SK-N-SH treated with all-trans-retinoic acid at 6 μM for 48 hours (cell line): Measurements from ENCODE around the gene NOS3.

ENCODE experiments used
- ATAC-seq: fragments of 200-7000 bp; cut with Tn5 transposase; 3 replicates; pipeline ENCODE4 v1.9.1; 2020; ENCODE audit warnings: mild to moderate bottlenecking, moderate library complexity
- BACH2 ChIP-seq: fragments of 250-450 bp; sonication (Bioruptor Pico); IDR thresholded peaks from 2 replicates; pipeline ENCODE4 v1.9.0; 2021; ENCODE audit warnings: mild to moderate bottlenecking, borderline replicate concordance
- CREB5 ChIP-seq: fragments of 250-450 bp; sonication (Bioruptor Pico); IDR thresholded peaks from 2 replicates; pipeline ENCODE4 v1.5.1; 2020; ENCODE audit warnings: low read depth, mild to moderate bottlenecking, moderate library complexity
- CSDC2 ChIP-seq: fragments of 250-450 bp; sonication (Bioruptor Pico); IDR thresholded peaks from 2 replicates; pipeline ENCODE4 v1.5.0; 2020; ENCODE audit warnings: mild to moderate bottlenecking, moderate library complexity
- CSRNP3 ChIP-seq: fragments of 250-450 bp; sonication (Bioruptor Pico); IDR thresholded peaks from 2 replicates; pipeline ENCODE4 v1.5.1; 2021; ENCODE audit warnings: mild to moderate bottlenecking, moderate library complexity
- ESRRG ChIP-seq: fragments of 250-450 bp; sonication (Bioruptor Pico); IDR thresholded peaks from 2 replicates; pipeline ENCODE4 v1.6.1; 2021; ENCODE audit warnings: mild to moderate bottlenecking
- GLIS3 ChIP-seq: fragments of 250-450 bp; sonication (Bioruptor Pico); IDR thresholded peaks from 2 replicates; pipeline ENCODE4 v1.5.0; 2020; ENCODE audit warnings: mild to moderate bottlenecking, moderate library complexity
- ISL1 ChIP-seq: fragments of 250-450 bp; sonication (Bioruptor Pico); IDR thresholded peaks from 2 replicates; pipeline ENCODE4 v2.1.2; 2022; ENCODE audit warnings: mild to moderate bottlenecking, moderate library complexity
- OSR1 ChIP-seq: fragments of 250-450 bp; sonication (Bioruptor Pico); IDR thresholded peaks from 2 replicates; pipeline ENCODE4 v1.8.0; 2022; ENCODE audit warnings: moderate library complexity, mild to moderate bottlenecking, inconsistent platforms
- POU6F1 ChIP-seq: fragments of 250-450 bp; sonication (Bioruptor Pico); IDR thresholded peaks from 2 replicates; pipeline ENCODE4 v1.8.0; 2021; ENCODE audit warnings: low read depth, mild to moderate bottlenecking, moderate library complexity, borderline replicate concordance
- PPARA ChIP-seq: fragments of 250-450 bp; sonication (Bioruptor Pico); IDR thresholded peaks from 2 replicates; pipeline ENCODE4 v1.5.0; 2020; ENCODE audit warnings: mild to moderate bottlenecking, borderline replicate concordance
- RARB ChIP-seq: fragments of 250-450 bp; sonication (Bioruptor Pico); IDR thresholded peaks from 2 replicates; pipeline ENCODE4 v1.8.0; 2021; ENCODE audit warnings: mild to moderate bottlenecking, moderate library complexity
- SNAI2 ChIP-seq: fragments of 250-450 bp; sonication (Bioruptor Pico); IDR thresholded peaks from 2 replicates; pipeline ENCODE4 v1.5.0; 2020; ENCODE audit warnings: mild to moderate bottlenecking, moderate library complexity
- TCF4 ChIP-seq: fragments of 250-450 bp; sonication (Bioruptor Pico); IDR thresholded peaks from 2 replicates; pipeline ENCODE4 v1.8.0; 2021; ENCODE audit warnings: mild to moderate bottlenecking, moderate library complexity, borderline replicate concordance
- TOX ChIP-seq: fragments of 250-450 bp; sonication (Bioruptor Pico); IDR thresholded peaks from 2 replicates; pipeline ENCODE4 v1.8.0; 2021; ENCODE audit warnings: mild to moderate bottlenecking, moderate library complexity, borderline replicate concordance
- ZFP30 ChIP-seq: fragments of 450-650 bp; formaldehyde crosslinking; IDR thresholded peaks from 2 replicates; pipeline ENCODE4 v1.5.0; 2022; ENCODE audit warnings: mild to moderate bottlenecking, moderate library complexity
- ZNF565 ChIP-seq: fragments of 450-650 bp; formaldehyde crosslinking; conservative IDR thresholded peaks from 2 replicates; pipeline ENCODE4 v1.5.0; 2020; ENCODE audit warnings: low read depth, mild to moderate bottlenecking, moderate library complexity
- ZNF70 ChIP-seq: fragments of 450-650 bp; formaldehyde crosslinking; IDR thresholded peaks from 2 replicates; pipeline ENCODE4 v1.5.0; 2020; ENCODE audit warnings: mild to moderate bottlenecking, moderate library complexity
- ZNF8 ChIP-seq: fragments of 450-650 bp; formaldehyde crosslinking; IDR thresholded peaks from 2 replicates; pipeline ENCODE4 v1.5.0; 2020; ENCODE audit warnings: mild to moderate bottlenecking, moderate library complexity
- TF ChIP-seq, protein P1 (sequence below): fragments of 250-450 bp; sonication (Bioruptor Pico); IDR thresholded peaks from 2 replicates; pipeline ENCODE4 v1.5.0; 2020; ENCODE audit warnings: mild to moderate bottlenecking, moderate library complexity

Gene NOS3

GRCh38 chr7:150998341-150998740 is 7.5 kb downstream of the NOS3 start:
- TF ChIP-seq RARB (CRISPR knock-in tag) (no peak), CSDC2 (no peak), ZFP30 (CRISPR knock-in tag) (no peak)
- no peak for ATAC-seq

DNA sequence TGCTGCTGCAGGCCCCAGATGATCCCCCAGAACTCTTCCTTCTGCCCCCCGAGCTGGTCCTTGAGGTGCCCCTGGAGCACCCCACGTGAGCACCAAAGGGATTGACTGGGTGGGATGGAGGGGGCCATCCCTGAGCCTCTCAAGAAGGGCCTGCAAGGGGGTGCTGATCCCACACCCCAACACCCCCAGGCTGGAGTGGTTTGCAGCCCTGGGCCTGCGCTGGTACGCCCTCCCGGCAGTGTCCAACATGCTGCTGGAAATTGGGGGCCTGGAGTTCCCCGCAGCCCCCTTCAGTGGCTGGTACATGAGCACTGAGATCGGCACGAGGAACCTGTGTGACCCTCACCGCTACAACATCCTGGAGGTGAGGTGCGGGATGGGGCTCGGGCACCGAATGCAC is 8.2 kb downstream of the NOS3 start:
- no peak for ATAC-seq
- no peak for TF ChIP-seq TCF4 (CRISPR knock-in tag)
- TF ChIP-seq TOX = no peak
- no peak for TF ChIP-seq CSRNP3
- TF ChIP-seq ESRRG = no peak

DNA sequence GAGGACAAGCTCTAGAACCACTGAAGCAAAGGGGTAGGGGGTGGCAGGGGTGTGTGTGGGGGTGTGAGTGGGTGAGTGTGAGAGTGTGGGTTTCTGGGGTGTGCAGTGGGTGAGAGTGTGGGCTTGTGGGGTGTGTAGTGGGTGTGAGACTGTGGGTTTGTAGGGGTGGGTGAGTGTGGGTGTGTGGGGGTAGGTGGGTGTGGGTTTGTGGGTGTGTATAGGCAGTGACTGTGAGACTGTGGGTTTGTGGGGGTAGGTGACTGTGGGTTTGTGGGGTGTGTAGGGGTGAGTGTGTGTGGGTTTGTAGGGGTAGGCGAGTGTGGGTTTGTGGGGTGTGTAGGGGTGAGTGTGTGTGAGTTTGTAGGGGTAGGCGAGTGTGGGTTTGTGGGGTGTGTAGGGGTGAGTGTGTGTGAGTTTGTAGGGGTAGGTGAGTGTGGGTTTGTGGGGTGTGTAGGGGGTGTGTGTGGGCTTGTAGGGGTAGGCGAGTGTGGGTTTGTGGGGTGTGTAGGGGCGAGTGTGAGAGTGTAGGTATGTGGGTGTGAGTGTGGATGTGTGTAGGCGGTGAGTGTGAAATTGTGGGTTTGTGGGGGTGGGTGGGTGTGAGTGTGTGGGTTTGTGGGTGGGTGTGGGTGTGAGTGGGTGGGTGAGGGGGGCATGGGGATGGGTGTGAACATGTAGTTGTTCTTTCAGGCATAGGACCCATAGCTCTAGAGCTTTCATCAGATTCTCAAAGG is 8.8 kb downstream of the NOS3 start:
- no peak for ATAC-seq
- no peak for TF ChIP-seq PPARA (CRISPR knock-in tag)
- TF ChIP-seq CSDC2 = no peak
- no peak for TF ChIP-seq BACH2 (CRISPR knock-in tag)
- TF ChIP-seq OSR1 (CRISPR knock-in tag) = no peak
- no peak for TF ChIP-seq TOX
- TF ChIP-seq RARB (CRISPR knock-in tag) = no peak
- TF ChIP-seq ZNF70 = no peak
- no peak for TF ChIP-seq ZNF8
- no peak for TF ChIP-seq ZFP30 (CRISPR knock-in tag)
- no peak for TF ChIP-seq ZNF565 (CRISPR knock-in tag)
- TF ChIP-seq CSRNP3 = no peak
- TF ChIP-seq CREB5 (CRISPR knock-in tag) = no peak
- TF ChIP-seq ESRRG = no peak

- ATAC-seq = no peak
- no peak for TF ChIP-seq POU6F1 (CRISPR knock-in tag)
Observed at GRCh38 chr7:151000897-151001495, 10.2 kb downstream of the NOS3 start.

- TF ChIP-seq GLIS3 (CRISPR knock-in tag) (no peak), ESRRG (no peak), ZNF8 (no peak), ZNF70 (no peak), SNAI2 (no peak), ISL1 (CRISPR knock-in tag) (no peak), TOX (no peak), OSR1 (CRISPR knock-in tag) (no peak)
- TF ChIP-seq, protein P1, sequence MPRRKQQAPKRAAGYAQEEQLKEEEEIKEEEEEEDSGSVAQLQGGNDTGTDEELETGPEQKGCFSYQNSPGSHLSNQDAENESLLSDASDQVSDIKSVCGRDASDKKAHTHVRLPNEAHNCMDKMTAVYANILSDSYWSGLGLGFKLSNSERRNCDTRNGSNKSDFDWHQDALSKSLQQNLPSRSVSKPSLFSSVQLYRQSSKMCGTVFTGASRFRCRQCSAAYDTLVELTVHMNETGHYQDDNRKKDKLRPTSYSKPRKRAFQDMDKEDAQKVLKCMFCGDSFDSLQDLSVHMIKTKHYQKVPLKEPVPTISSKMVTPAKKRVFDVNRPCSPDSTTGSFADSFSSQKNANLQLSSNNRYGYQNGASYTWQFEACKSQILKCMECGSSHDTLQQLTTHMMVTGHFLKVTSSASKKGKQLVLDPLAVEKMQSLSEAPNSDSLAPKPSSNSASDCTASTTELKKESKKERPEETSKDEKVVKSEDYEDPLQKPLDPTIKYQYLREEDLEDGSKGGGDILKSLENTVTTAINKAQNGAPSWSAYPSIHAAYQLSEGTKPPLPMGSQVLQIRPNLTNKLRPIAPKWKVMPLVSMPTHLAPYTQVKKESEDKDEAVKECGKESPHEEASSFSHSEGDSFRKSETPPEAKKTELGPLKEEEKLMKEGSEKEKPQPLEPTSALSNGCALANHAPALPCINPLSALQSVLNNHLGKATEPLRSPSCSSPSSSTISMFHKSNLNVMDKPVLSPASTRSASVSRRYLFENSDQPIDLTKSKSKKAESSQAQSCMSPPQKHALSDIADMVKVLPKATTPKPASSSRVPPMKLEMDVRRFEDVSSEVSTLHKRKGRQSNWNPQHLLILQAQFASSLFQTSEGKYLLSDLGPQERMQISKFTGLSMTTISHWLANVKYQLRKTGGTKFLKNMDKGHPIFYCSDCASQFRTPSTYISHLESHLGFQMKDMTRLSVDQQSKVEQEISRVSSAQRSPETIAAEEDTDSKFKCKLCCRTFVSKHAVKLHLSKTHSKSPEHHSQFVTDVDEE (CRISPR knock-in tag) = no peak
- ATAC-seq = no peak
Observed at GRCh38 chr7:151001546-151001945, 10.7 kb downstream of the NOS3 start.
